ENCODE results near the gene PPIE. TPM values are rescaled to one million over a fixed set of nuclear protein-coding genes. Genes with fewer than 3 reads are reported as not detected.

The PPIE gene
- 39.1 to 40.2 TPM (median 39.7 TPM) in 5 replicates for total RNA-seq (2022; extraction: Qiagen RNA extraction; ENCODE audit: low read depth)

DNA sequence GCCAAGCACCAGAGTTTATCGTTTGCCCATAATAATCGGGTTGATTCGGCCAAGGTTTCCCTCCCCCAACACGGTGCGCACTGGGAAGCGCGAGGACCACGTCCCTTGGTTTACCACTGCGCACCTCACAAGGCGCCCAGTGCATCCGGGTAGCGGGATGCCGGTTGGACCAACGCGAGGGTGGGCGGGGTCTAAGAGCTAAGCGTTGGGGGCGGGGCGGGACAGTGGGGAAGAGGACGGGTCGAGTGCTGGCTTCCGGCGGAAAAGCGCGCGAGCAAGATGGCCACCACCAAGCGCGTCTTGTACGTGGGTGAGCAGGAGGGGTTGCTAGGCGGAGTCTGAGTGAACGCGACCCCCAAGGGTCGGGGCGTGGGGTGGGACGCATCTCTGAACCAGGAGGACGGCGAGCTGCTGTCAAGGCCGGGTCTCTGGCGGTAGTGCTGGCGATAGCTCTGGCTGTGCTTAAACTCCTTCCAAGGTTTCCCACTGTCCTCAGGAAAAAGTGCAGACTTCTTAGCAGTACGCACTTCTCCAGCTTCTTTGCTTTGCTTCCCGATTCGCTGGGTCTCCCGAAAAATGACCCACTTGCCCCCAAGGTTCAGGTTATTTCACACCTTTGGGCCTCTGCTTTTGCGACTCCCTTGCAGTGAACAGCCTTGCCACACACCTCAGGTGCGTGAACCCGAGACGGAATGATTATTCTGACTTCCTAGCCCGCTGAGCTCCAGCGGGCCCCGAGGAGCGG lies at the start of gene PPIE:
PPIE (plus strand) TSS at position 261 of the 745 bp plus-strand sequence; CDS start at position 280, 19 bp downstream.

DNA sequence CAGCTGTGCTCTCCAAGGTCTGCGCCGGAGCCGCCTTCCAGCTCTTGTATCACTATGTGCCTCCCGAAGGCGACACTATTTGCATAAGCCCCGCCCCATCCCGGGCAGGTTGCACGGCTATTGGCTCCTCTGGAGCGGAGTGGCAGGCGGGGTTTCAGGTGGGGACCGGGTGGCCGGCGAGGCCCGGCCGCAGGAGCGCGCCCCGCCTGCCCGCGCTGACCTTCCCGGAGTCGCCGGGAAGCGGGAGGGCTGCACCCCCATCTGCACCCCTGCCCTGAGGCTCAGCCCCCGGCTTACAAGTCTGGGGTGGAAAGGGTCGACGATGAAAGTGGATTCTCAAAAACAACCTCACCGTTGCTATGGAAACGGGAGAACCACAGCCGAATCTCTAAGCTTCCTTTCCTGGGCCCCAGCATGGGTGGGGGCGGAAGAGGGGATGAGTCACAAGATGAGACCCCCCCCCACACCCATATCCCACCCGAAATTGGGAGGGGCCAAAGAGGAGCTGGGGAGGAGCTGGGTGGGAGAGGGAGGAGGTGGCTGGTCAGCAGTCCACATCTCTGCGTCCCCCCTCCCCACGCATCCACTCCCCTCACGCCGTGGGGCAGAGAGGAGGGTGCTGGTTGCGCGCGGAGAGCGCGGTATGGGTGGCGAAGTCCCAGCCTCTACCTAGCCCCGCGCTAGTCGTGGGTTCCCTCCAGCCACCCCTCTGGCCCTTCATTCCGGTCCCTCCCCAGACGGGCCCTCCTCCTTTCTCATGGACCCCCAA lies 47.1 kb upstream of the PPIE start, which contains the start of gene HPCAL4:
HPCAL4 (minus strand) TSS at position 51 of the 769 bp plus-strand sequence. CDS start 6,830 bp downstream, outside the sequence.

DNA sequence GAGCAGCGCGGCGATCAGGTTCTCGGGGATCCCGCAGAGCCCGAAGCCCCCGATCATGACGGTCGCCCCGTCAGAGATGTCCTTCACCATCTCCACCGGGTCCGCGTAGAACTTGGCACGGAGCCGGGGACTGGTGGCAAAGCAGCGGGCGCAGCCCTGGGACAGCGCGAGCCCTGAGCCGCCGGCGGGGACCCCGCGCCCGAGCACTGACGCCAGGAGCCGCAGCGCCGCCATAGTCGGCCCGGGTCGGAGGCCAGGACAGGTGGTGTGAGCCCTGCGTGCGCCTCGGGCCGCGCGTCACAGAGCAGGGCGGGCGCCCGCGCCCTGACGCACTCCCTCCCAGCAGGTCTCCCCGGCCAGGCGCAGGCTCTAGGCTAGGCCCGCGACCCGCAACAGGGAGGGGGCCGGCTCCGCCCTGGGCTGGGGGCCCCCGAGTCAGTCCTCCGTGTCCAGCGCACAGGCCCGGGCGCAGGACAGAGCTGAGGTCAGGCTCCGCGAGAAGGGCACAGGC lies 32.4 kb downstream of the PPIE start, which contains the start of gene OXCT2:
OXCT2 (minus strand) TSS at position 327 of the 511 bp plus-strand sequence; CDS start at position 234, 93 bp downstream.

DNA sequence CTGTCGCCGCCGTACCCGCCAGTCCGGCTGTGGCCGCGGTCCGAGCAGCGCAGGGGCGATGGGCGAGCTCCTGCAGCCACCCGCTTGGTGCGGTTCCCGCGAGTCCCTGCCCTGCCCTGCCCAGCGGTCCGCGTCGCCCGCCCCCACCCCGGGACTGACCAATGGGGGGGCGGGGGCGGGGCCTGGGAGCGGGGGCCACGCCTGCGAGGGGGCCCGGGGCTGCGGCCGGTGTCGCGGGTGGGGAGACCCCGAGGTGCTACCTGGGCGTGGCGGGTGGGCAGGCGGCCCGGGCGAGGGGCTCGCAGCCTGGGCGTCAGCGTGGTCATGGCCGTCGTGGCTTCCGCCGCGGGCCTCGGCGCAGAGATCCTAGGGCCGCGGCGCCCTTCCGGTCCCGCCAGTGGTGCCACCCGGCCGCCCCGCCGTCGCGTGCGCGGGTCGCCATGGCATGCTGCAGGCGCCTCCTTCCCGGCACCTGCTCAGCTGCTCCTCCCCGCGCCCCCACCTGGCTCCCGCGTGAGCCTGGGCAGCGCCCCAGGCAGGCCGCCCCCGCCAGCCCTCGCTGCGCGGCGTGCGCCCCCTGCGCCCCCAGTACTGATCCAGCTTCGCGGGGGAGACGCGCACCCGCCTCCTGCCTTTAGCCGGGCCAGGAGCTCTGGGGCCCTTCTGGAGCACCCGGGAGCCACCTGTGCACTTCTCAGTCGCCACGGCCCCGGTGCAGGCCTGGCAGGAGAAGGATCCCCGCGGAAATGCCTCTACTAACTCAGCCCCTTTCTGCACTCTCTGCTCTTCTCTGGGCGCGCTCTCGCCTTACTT lies 50.3 kb downstream of the PPIE start, which contains the start of gene BMP8B:
BMP8B (minus strand) TSS at position 108 of the 813 bp plus-strand sequence. CDS start 380 bp downstream, outside the sequence.

Other genes starting within 250 kb of the PPIE start
- gene BMP8A, start 247.2 kb upstream of the PPIE start, total RNA-seq (2022; extraction: Qiagen RNA extraction; ENCODE audit: low read depth), result 0.23 TPM in 1 of 5 replicates, not detected in the others
- gene PABPC4, start 162.1 kb upstream of the PPIE start, total RNA-seq (2022; extraction: Qiagen RNA extraction; ENCODE audit: low read depth), result 129 to 178 TPM (median 135 TPM) in 5 replicates
- gene HEYL, start 99.2 kb upstream of the PPIE start, total RNA-seq (2022; extraction: Qiagen RNA extraction; ENCODE audit: low read depth), result 2.9 to 3.5 TPM (median 3.1 TPM) in 5 replicates
- not detected in 5 replicates for gene NT5C1A, start 66.8 kb upstream of the PPIE start, total RNA-seq (2022; extraction: Qiagen RNA extraction; ENCODE audit: low read depth)
- gene HPCAL4, start 47.4 kb upstream of the PPIE start, total RNA-seq (2022; extraction: Qiagen RNA extraction; ENCODE audit: low read depth), result 0.26 to 0.42 TPM (median 0.33 TPM) in 5 replicates
- 0.39 to 0.66 TPM (median 0.45 TPM) in 5 replicates for gene OXCT2, start 32.5 kb downstream of the PPIE start, total RNA-seq (2022; extraction: Qiagen RNA extraction; ENCODE audit: low read depth)
- 3.8 to 4.8 TPM (median 4.4 TPM) in 5 replicates for gene BMP8B, start 50.0 kb downstream of the PPIE start, total RNA-seq (2022; extraction: Qiagen RNA extraction; ENCODE audit: low read depth)
- gene TRIT1, start 144.6 kb downstream of the PPIE start, total RNA-seq (2022; extraction: Qiagen RNA extraction; ENCODE audit: low read depth), result 16.0 to 18.3 TPM (median 16.6 TPM) in 5 replicates
- gene MYCL, start 163.0 kb downstream of the PPIE start, total RNA-seq (2022; extraction: Qiagen RNA extraction; ENCODE audit: low read depth), result 1.1 to 1.6 TPM (median 1.3 TPM) in 5 replicates
- 4.0 to 5.9 TPM (median 4.6 TPM) in 5 replicates for gene MFSD2A, start 216.3 kb downstream of the PPIE start, total RNA-seq (2022; extraction: Qiagen RNA extraction; ENCODE audit: low read depth)